LNCaP clone FGC (cell line): Measurements from ENCODE around the gene CASP9.
"Not testable (repeated sequence)": the region's sequence is repeated elsewhere in the genome, so short reads cannot be mapped to it uniquely, and the experiment has no call there.

Experiments used
- DNase-seq: peaks from one replicate; pipeline ENCODE4 v3.0.0-alpha.2; 2011; ENCODE audit warnings: low read depth
- H3K4me3 ChIP-seq: 2 replicates; pipeline ENCODE4 v1.5.1; 2011; ENCODE audit warnings: mild to moderate bottlenecking, low read depth, low read length, control low read depth
- CTCF ChIP-seq: IDR thresholded peaks from 2 replicates; pipeline ENCODE4 v1.5.1; 2012; ENCODE audit warnings: mild to moderate bottlenecking; ENCODE audit not compliant: control insufficient read depth, insufficient read depth; ENCODE audit errors: extremely low read depth

CASP9 gene

GRCh38 chr1:15522551-15522950, 1.5 kb downstream of the CASP9 start:
- no peak for DNase-seq
- no peak for TF ChIP-seq CTCF
- no peak overlapping the region for H3K4me3 ChIP-seq

- not testable (repeated sequence) for DNase-seq, H3K4me3 ChIP-seq
Observed at GRCh38 chr1:15521206-15521906, 2.7 kb downstream of the CASP9 start.

- DNase-seq = no peak
- TF ChIP-seq CTCF = no peak
- H3K4me3 ChIP-seq = no peak overlapping the region
Observed at GRCh38 chr1:15519625-15520024, 4.4 kb downstream of the CASP9 start.

- no peak for TF ChIP-seq CTCF
- DNase-seq = no peak
- no peak overlapping the region for H3K4me3 ChIP-seq
Observed at GRCh38 chr1:15515022-15515663, 8.9 kb downstream of the CASP9 start.

GRCh38 chr1:15514557-15514956, 9.5 kb downstream of the CASP9 start:
- DNase-seq, H3K4me3 ChIP-seq: not testable (repeated sequence)

GRCh38 chr1:15513919-15514318, 10.1 kb downstream of the CASP9 start:
- H3K4me3 ChIP-seq = no peak overlapping the region
- no peak for DNase-seq
- TF ChIP-seq CTCF = no peak

GRCh38 chr1:15513192-15513591, 10.8 kb downstream of the CASP9 start:
- TF ChIP-seq CTCF = no peak
- no peak for DNase-seq
- H3K4me3 ChIP-seq = no peak overlapping the region
